Upper lobe of left lung (tissue), 6 donors: ENCODE results near the gene LPCAT1. TPM values are rescaled to one million over a fixed set of nuclear protein-coding genes. Genes with fewer than 3 reads are reported as not detected.

ENCODE experiments used
- ATAC-seq, 2 donors: fragments of 200-7000 bp; cut with Tn5 transposase; one replicate each; pipeline ENCODE4 v1.9.1; 2022; ENCODE audit warnings: mild to moderate bottlenecking in 2 of 2, moderate library complexity in 2 of 2; ENCODE audit not compliant: low FRiP score in 2 of 2
- DNase-seq, 2 donors: peaks; one replicate each; pipeline ENCODE4 v3.0.0-alpha.2; 2019 to 2020
- H3K27ac ChIP-seq, 4 donors: fragments of 200-600 bp; sonication (generic); one replicate each; pipeline ENCODE4 v1.5.1; 2016 to 2019
- H3K27me3 ChIP-seq, 4 donors: fragments of 200-600 bp; sonication (generic); one replicate each; pipeline ENCODE4 v1.5.1; 2017 to 2019
- H3K36me3 ChIP-seq, 4 donors: fragments of 200-600 bp; sonication (generic); one replicate each; pipeline ENCODE4 v1.5.1; 2016 to 2019
- H3K4me1 ChIP-seq, 4 donors: fragments of 200-600 bp; sonication (generic); one replicate each; pipeline ENCODE4 v1.5.1; 2018 to 2019
- H3K4me3 ChIP-seq, 4 donors: fragments of 200-600 bp; sonication (generic); one replicate each; pipeline ENCODE4 v1.5.1; 2017 to 2019; ENCODE audit warnings: mild to moderate bottlenecking in 2 of 4, moderate library complexity in 1 of 4
- H3K9me3 ChIP-seq, 4 donors: fragments of 200-600 bp; sonication (generic); one replicate each; pipeline ENCODE4 v1.5.1; 2018 to 2019
- EP300 ChIP-seq, 4 donors: sonication (generic); formaldehyde crosslinking; IDR thresholded peaks; one replicate each; pipeline ENCODE4 v1.5.1; 2017; ENCODE audit warnings: antibody characterized with exemption in 4 of 4, control low read depth in 2 of 4
- POLR2A ChIP-seq, 4 donors: fragments of 450-650 bp; IDR thresholded peaks; one replicate each; pipeline ENCODE4 v1.5.1; 2016 to 2017; ENCODE audit warnings: antibody characterized with exemption in 4 of 4, mild to moderate bottlenecking in 2 of 4
- POLR2AphosphoS5 ChIP-seq, 2 donors: sonication (generic); formaldehyde crosslinking; IDR thresholded peaks; one replicate each; pipeline ENCODE4 v1.5.1; 2017; ENCODE audit warnings: antibody characterized with exemption in 2 of 2
- whole genome bisulfite sequencing, 2 donors: methylation state at CpG; one replicate each; pipeline ENCODE4 v1.1.5; 2017 to 2018; 5-methylcytosine and 5-hydroxymethylcytosine counted together
- total RNA-seq, 6 donors: library from RNA; depleted of rRNA in 4 of 6; stranded (reverse); fragments of >200 nt in 4 of 6; gene quantifications; one replicate each; pipeline versions ENCODE4 v1.1.0 to v1.2.1, GENCODE V29; 2016 to 2021
- TF ChIP-seq, protein P1 (sequence below), 6 experiments: fragments of 450-650 bp in 4 of 6; fragments of 200-600 bp in 2 of 6; sonication (generic) in 2 of 6; IDR thresholded peaks; one replicate each; pipeline ENCODE4 v1.5.1; 2016 to 2019; ENCODE audit warnings: antibody characterized with exemption in 6 of 6
- donor health status: DM: no; HTN: no; CAD: no; lungs with moderate emphysema.
- donor health status: DM: no; HTN: yes; CAD: no; lungs with severe emphysema.

Gene LPCAT1
- total RNA-seq, 6 donors from 2014 or later = 403 to 922 (median 538) TPM

DNA sequence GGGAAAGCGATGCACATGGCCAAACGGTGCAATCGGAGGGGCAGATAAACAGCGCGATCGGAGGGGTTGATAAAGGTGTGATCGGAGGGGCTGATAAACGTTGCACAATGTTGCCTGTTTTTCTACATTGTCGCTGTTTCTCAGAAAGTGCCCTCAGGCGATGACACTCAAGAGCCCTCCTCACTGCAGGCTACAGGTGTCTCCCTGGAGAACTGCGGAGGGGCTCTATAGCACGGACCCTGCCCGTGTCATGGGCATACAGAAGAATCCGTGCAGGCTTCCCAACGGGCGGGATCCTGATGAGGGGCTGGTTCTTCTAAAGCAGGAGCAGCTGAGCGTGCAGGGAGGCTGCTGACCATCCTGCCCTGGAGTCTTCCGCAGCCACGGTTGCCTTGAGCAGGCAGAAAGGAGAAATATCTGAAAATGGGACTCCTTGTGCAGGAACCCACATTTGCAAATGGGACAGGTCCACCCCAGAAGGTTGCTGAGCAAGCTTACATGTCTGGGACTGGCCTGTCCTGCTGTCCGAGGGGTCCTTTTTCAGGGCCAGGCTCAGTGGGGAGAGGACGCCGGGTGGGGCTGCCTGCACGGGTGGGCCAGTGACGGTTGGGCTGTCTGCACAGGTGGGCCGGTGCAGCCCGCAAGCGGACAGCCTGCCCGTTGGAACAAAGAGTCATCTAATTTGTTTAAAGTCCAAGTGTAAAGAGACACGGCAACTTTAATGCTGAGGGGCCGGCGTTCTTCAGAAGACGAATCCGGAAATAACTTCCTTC lies 25.1 kb upstream of the LPCAT1 start:
- peak overlapping the region in 3 of 4 donors; percentile 10 to 24 (median 21) for H3K4me3 ChIP-seq
- no peak for ATAC-seq
- peak; percentile 18 to 63 for DNase-seq
- 77 to 83% methylated on average over 23 to 30 of the region's 33 CpGs for WGBS, 2 donors
- H3K9me3 ChIP-seq = no peaks in the 10 kb centered on the region
- peak overlapping the region in 2 of 4 donors; percentile 14 to 68 for H3K27ac ChIP-seq
- peaks cover 6 to 32% (median 18%) of the 10 kb centered on the region in 4 donors for H3K4me1 ChIP-seq
- no peaks in the 10 kb centered on the region for H3K36me3 ChIP-seq
- TF ChIP-seq, protein P1, sequence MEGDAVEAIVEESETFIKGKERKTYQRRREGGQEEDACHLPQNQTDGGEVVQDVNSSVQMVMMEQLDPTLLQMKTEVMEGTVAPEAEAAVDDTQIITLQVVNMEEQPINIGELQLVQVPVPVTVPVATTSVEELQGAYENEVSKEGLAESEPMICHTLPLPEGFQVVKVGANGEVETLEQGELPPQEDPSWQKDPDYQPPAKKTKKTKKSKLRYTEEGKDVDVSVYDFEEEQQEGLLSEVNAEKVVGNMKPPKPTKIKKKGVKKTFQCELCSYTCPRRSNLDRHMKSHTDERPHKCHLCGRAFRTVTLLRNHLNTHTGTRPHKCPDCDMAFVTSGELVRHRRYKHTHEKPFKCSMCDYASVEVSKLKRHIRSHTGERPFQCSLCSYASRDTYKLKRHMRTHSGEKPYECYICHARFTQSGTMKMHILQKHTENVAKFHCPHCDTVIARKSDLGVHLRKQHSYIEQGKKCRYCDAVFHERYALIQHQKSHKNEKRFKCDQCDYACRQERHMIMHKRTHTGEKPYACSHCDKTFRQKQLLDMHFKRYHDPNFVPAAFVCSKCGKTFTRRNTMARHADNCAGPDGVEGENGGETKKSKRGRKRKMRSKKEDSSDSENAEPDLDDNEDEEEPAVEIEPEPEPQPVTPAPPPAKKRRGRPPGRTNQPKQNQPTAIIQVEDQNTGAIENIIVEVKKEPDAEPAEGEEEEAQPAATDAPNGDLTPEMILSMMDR (IDR thresholded peaks at IDR 0.05) = no peak
- TF ChIP-seq POLR2AphosphoS5 (IDR thresholded peaks at IDR 0.05) (no peak), EP300 (IDR thresholded peaks at IDR 0.05) (no peak), POLR2A (IDR thresholded peaks at IDR 0.05) (no peak)
- H3K27me3 ChIP-seq = no peaks in the 10 kb centered on the region

GRCh38 chr5:1547655-1548054 lies 23.9 kb upstream of the LPCAT1 start:
- H3K36me3 ChIP-seq = no peaks in the 10 kb centered on the region
- WGBS, 2 donors = 97% methylated on average over 6 of the region's 6 CpGs
- H3K27me3 ChIP-seq = no peaks in the 10 kb centered on the region
- H3K4me1 ChIP-seq = peaks cover 4 to 25% (median 15%) of the 10 kb centered on the region in 4 donors
- peak overlapping the region; percentile 67 to 90 (median 76) for H3K27ac ChIP-seq
- no peaks in the 10 kb centered on the region for H3K9me3 ChIP-seq
- TF ChIP-seq POLR2AphosphoS5 (IDR thresholded peaks at IDR 0.05) (no peak), EP300 (IDR thresholded peaks at IDR 0.05) (no peak)
- TF ChIP-seq, protein P1 (IDR thresholded peaks at IDR 0.05) = no peak
- no peak overlapping the region for H3K4me3 ChIP-seq
- no peak for ATAC-seq
- no peak for DNase-seq

DNA sequence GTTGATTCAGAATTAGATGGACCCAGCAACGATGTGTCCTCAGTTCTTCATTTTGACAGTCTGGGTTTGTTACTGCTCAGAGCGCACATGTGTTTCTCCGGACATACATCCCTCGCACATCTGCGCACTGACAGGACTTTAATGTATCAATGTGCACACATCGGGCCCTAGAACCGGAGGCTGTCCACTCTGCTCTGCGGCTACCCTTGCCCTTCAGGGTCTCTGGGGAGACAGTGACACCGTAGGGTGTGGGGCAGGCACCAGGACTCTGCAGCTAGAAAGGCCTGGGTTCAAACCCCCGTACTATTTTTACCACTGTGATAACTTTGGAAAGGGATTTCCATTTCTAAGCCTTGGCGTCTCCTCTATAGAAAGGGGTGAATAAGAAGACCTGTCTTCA lies 23.5 kb upstream of the LPCAT1 start:
- H3K27me3 ChIP-seq = no peaks in the 10 kb centered on the region
- WGBS, 2 donors = 89 to 96% methylated on average over 11 of the region's 11 CpGs
- peaks cover 4 to 29% (median 19%) of the 10 kb centered on the region in 4 donors for H3K4me1 ChIP-seq
- H3K36me3 ChIP-seq = no peaks in the 10 kb centered on the region
- ATAC-seq (no peak), DNase-seq (no peak)
- TF ChIP-seq POLR2A (IDR thresholded peaks at IDR 0.05) (no peak), EP300 (IDR thresholded peaks at IDR 0.05) (no peak), POLR2AphosphoS5 (IDR thresholded peaks at IDR 0.05) (no peak)
- TF ChIP-seq, protein P1 (IDR thresholded peaks at IDR 0.05) = no peak
- no peak overlapping the region for H3K4me3 ChIP-seq
- H3K27ac ChIP-seq = peak overlapping the region; percentile 67 to 90 (median 76)
- no peaks in the 10 kb centered on the region for H3K9me3 ChIP-seq

- 72 to 80% methylated on average over 13 to 18 of the region's 18 CpGs for WGBS, 2 donors
- H3K36me3 ChIP-seq = no peaks in the 10 kb centered on the region
- peak overlapping the region; percentile 67 to 90 (median 76) for H3K27ac ChIP-seq
- ATAC-seq (peak; percentile 4 to 32), DNase-seq (peak; percentile 41 to 64)
- H3K4me1 ChIP-seq = peaks cover 4 to 29% (median 23%) of the 10 kb centered on the region in 4 donors
- H3K9me3 ChIP-seq = no peaks in the 10 kb centered on the region
- peak in 1 of 4 donors; percentile 7 for TF ChIP-seq POLR2A (IDR thresholded peaks at IDR 0.05)
- no peak for TF ChIP-seq POLR2AphosphoS5 (IDR thresholded peaks at IDR 0.05)
- no peaks in the 10 kb centered on the region for H3K27me3 ChIP-seq
- H3K4me3 ChIP-seq = no peak overlapping the region
Observed at GRCh38 chr5:1546556-1546955, 22.8 kb upstream of the LPCAT1 start.

DNA sequence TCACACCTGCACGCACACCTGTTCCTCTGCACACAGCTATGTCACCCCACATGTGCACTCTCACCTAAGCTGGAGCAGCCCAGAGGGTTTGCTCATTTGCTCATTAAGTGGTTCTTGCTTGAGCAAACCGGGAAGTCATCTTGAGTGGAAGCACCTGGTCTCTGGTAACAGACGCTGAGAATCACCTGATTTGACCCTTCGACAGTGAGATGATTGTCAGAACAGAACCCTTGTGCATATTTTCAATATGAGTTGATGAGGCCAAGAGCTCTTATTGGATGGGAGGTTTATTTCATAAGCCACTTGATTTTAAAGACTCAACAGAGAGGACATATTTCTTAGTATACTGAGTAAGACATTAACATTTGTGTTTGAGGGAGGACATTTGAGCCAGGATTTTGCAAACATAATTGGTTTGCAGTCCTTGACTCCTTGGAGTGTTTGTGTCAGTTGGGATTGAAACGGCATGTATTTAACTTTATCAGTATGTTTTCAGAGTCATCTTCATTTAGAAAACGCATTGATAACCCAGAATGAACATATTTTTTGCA lies 22.1 kb upstream of the LPCAT1 start:
- H3K27me3 ChIP-seq = no peaks in the 10 kb centered on the region
- H3K27ac ChIP-seq = peak overlapping the region; percentile 67 to 90 (median 78)
- 55% methylated on average over 6 of the region's 6 CpGs for WGBS, 2 donors
- H3K4me3 ChIP-seq = no peak overlapping the region
- H3K4me1 ChIP-seq = peaks cover 4 to 26% (median 23%) of the 10 kb centered on the region in 4 donors
- DNase-seq = peak in 1 of 2 donors; percentile 86
- no peaks in the 10 kb centered on the region for H3K9me3 ChIP-seq
- TF ChIP-seq, protein P1 (IDR thresholded peaks at IDR 0.05) = no peak
- TF ChIP-seq EP300 (IDR thresholded peaks at IDR 0.05) (peak; percentile 75 to 100 (median 98)), POLR2AphosphoS5 (IDR thresholded peaks at IDR 0.05) (peak; percentile 81 to 83)
- ATAC-seq = peak; percentile 47 to 83
- no peaks in the 10 kb centered on the region for H3K36me3 ChIP-seq
